Activated CD8-positive, alpha-beta T cell treated with anti-CD3 and anti-CD28 coated beads, Interleukin-2, amount 10 ng/mL, durations not matched to agents 7 days and 5 days (primary cell): ENCODE measurements around the gene ME1. TPM values are rescaled to one million over a fixed set of nuclear protein-coding genes. Genes with fewer than 3 reads are reported as not detected.
"Not testable (repeated sequence)": the region's sequence is repeated elsewhere in the genome, so short reads cannot be mapped to it uniquely, and the experiment has no call there.

Experiments used
- ATAC-seq: fragments of 150-1000 bp; cut with Tn5 transposase; one replicate; pipeline ENCODE4 v1.10.0; 2021; ENCODE audit warnings: moderate library complexity
- CTCF ChIA-PET: fragments of 350-600 bp; sonication (Branson Sonifier 250); formaldehyde crosslinking; loops from one replicate; lab custom pipeline; 2021; ENCODE audit warnings: antibody characterized with exemption; lab: Charles Lee
- POLR2A ChIA-PET: fragments of 350-600 bp; sonication (Branson Sonifier 250); formaldehyde crosslinking; loops from one replicate; lab custom pipeline; 2021; ENCODE audit warnings: antibody characterized with exemption; lab: Charles Lee
- DNase-seq: peaks from one replicate; pipeline ENCODE4 v3.0.0-alpha.2; 2020
- H3K27ac Mint-ChIP-seq: one replicate; pipeline ENCODE4 v1.8.0; 2021; ENCODE audit warnings: mild to moderate bottlenecking, mixed read lengths
- H3K27me3 Mint-ChIP-seq: one replicate; pipeline ENCODE4 v1.8.0; 2021; ENCODE audit warnings: low read depth, mixed read lengths
- H3K36me3 Mint-ChIP-seq: one replicate; pipeline ENCODE4 v1.8.0; 2021; ENCODE audit warnings: low read depth, mixed read lengths
- H3K4me1 Mint-ChIP-seq: one replicate; pipeline ENCODE4 v1.8.0; 2021; ENCODE audit warnings: low read depth, mixed read lengths
- H3K4me3 Mint-ChIP-seq: one replicate; pipeline ENCODE4 v1.8.0; 2021; ENCODE audit warnings: mild to moderate bottlenecking, mixed read lengths
- H3K9me3 Mint-ChIP-seq: one replicate; pipeline ENCODE4 v1.8.0; 2022; ENCODE audit warnings: mixed read lengths; ENCODE audit not compliant: insufficient read depth
- total RNA-seq, 2 experiments: library from RNA; stranded (reverse); gene quantifications; one replicate each; pipeline ENCODE4 v1.2.3, GENCODE V29; 2021

The ME1 gene
- total RNA-seq, 2 experiments from 2014 or later, result 0.08 TPM; not detected in 1

- Mint-ChIP-seq H3K9me3 (no peaks in the 10 kb centered on the region), H3K36me3 (no peaks in the 10 kb centered on the region), H3K4me3 (no peak overlapping the region), H3K27me3 (no peaks in the 10 kb centered on the region), H3K27ac (no peak overlapping the region), H3K4me1 (no peaks in the 10 kb centered on the region)
- CTCF ChIA-PET, result no interaction called here
- POLR2A ChIA-PET, result no interaction called here
- DNase-seq (no peak), ATAC-seq (no peak)
These were observed 89.1 kb downstream of the ME1 start for GRCh38 chr6:83341765-83342164.

- H3K4me1 Mint-ChIP-seq, DNase-seq, CTCF ChIA-PET, H3K36me3 Mint-ChIP-seq, POLR2A ChIA-PET, ATAC-seq, H3K27ac Mint-ChIP-seq, H3K27me3 Mint-ChIP-seq, H3K9me3 Mint-ChIP-seq, H3K4me3 Mint-ChIP-seq: not testable (repeated sequence)
These were observed 96.9 kb downstream of the ME1 start for GRCh38 chr6:83333916-83334315.

GRCh38 chr6:83333500-83333899 lies 97.4 kb downstream of the ME1 start:
- Mint-ChIP-seq H3K27me3 (no peaks in the 10 kb centered on the region), H3K4me3 (no peak overlapping the region), H3K4me1 (no peaks in the 10 kb centered on the region), H3K36me3 (no peaks in the 10 kb centered on the region), H3K9me3 (peaks cover 8% of the 10 kb centered on the region), H3K27ac (no peak overlapping the region)
- ChIA-PET CTCF (no interaction called here), POLR2A (no interaction called here)
- DNase-seq (no peak), ATAC-seq (no peak)

GRCh38 chr6:83314693-83315092 lies 116.2 kb downstream of the ME1 start:
- Mint-ChIP-seq H3K4me3 (no peak overlapping the region), H3K27ac (no peak overlapping the region), H3K27me3 (peaks cover 6% of the 10 kb centered on the region), H3K4me1 (peaks cover 8% of the 10 kb centered on the region), H3K36me3 (no peaks in the 10 kb centered on the region), H3K9me3 (no peaks in the 10 kb centered on the region)
- no peak for ATAC-seq
- DNase-seq, result no peak
- ChIA-PET POLR2A (no interaction called here), CTCF (no interaction called here)

- Mint-ChIP-seq H3K27me3 (peaks cover 6% of the 10 kb centered on the region), H3K4me3 (no peak overlapping the region), H3K4me1 (peaks cover 8% of the 10 kb centered on the region), H3K36me3 (no peaks in the 10 kb centered on the region), H3K27ac (no peak overlapping the region), H3K9me3 (no peaks in the 10 kb centered on the region)
- ChIA-PET POLR2A (no interaction called here), CTCF (no interaction called here)
- DNase-seq (no peak), ATAC-seq (no peak)
These were observed 117.0 kb downstream of the ME1 start for GRCh38 chr6:83313882-83314281.

- ATAC-seq (no peak), DNase-seq (no peak)
- Mint-ChIP-seq H3K36me3 (no peaks in the 10 kb centered on the region), H3K4me3 (no peak overlapping the region), H3K27me3 (peaks cover 4% of the 10 kb centered on the region), H3K27ac (no peak overlapping the region), H3K9me3 (no peaks in the 10 kb centered on the region), H3K4me1 (peaks cover 8% of the 10 kb centered on the region)
- ChIA-PET POLR2A (no interaction called here), CTCF (no interaction called here)
These were observed 119.6 kb downstream of the ME1 start for GRCh38 chr6:83311231-83311630.

- DNase-seq (no peak), ATAC-seq (no peak)
- Mint-ChIP-seq H3K4me3 (no peak overlapping the region), H3K4me1 (peaks cover 8% of the 10 kb centered on the region), H3K27me3 (peaks cover 4% of the 10 kb centered on the region), H3K36me3 (no peaks in the 10 kb centered on the region), H3K27ac (no peak overlapping the region), H3K9me3 (no peaks in the 10 kb centered on the region)
- CTCF ChIA-PET, result no interaction called here
- POLR2A ChIA-PET, result no interaction called here
These were observed 120.8 kb downstream of the ME1 start for GRCh38 chr6:83310046-83310445.

- DNase-seq, result no peak
- H3K4me3 Mint-ChIP-seq, result no peak overlapping the region
- no peak for ATAC-seq
- no peaks in the 10 kb centered on the region for H3K36me3 Mint-ChIP-seq
- H3K9me3 Mint-ChIP-seq, result no peaks in the 10 kb centered on the region
- POLR2A ChIA-PET, result no interaction called here
- H3K4me1 Mint-ChIP-seq, result peaks cover 4% of the 10 kb centered on the region
- no peak overlapping the region for H3K27ac Mint-ChIP-seq
- CTCF ChIA-PET, result no interaction called here
- peaks cover 2% of the 10 kb centered on the region for H3K27me3 Mint-ChIP-seq
These were observed 121.5 kb downstream of the ME1 start for GRCh38 chr6:83309344-83309743.

- H3K9me3 Mint-ChIP-seq, result no peaks in the 10 kb centered on the region
- ATAC-seq (no peak), DNase-seq (no peak)
- H3K4me1 Mint-ChIP-seq, result no peaks in the 10 kb centered on the region
- CTCF ChIA-PET, result no interaction called here
- H3K4me3 Mint-ChIP-seq, result no peak overlapping the region
- H3K27me3 Mint-ChIP-seq, result peaks cover 2% of the 10 kb centered on the region
- no peak overlapping the region for H3K27ac Mint-ChIP-seq
- no peaks in the 10 kb centered on the region for H3K36me3 Mint-ChIP-seq
- POLR2A ChIA-PET, result no interaction called here
These were observed 122.0 kb downstream of the ME1 start for GRCh38 chr6:83308833-83309232.

- POLR2A ChIA-PET, result no interaction called here
- H3K27me3 Mint-ChIP-seq, result peaks cover 2% of the 10 kb centered on the region
- H3K27ac Mint-ChIP-seq, result no peak overlapping the region
- DNase-seq (no peak), ATAC-seq (no peak)
- H3K36me3 Mint-ChIP-seq, result no peaks in the 10 kb centered on the region
- no peaks in the 10 kb centered on the region for H3K9me3 Mint-ChIP-seq
- no peak overlapping the region for H3K4me3 Mint-ChIP-seq
- CTCF ChIA-PET, result no interaction called here
- no peaks in the 10 kb centered on the region for H3K4me1 Mint-ChIP-seq
These were observed 123.0 kb downstream of the ME1 start for GRCh38 chr6:83307849-83308248.

- Mint-ChIP-seq H3K4me3 (no peak overlapping the region), H3K4me1 (no peaks in the 10 kb centered on the region), H3K9me3 (no peaks in the 10 kb centered on the region), H3K27me3 (no peaks in the 10 kb centered on the region), H3K36me3 (no peaks in the 10 kb centered on the region), H3K27ac (no peak overlapping the region)
- POLR2A ChIA-PET, result no interaction called here
- ATAC-seq (no peak), DNase-seq (no peak)
- CTCF ChIA-PET, result no interaction called here
These were observed 127.4 kb downstream of the ME1 start for GRCh38 chr6:83303426-83303825.

- Mint-ChIP-seq H3K27me3 (no peaks in the 10 kb centered on the region), H3K27ac (no peak overlapping the region), H3K36me3 (no peaks in the 10 kb centered on the region), H3K9me3 (no peaks in the 10 kb centered on the region), H3K4me3 (no peak overlapping the region), H3K4me1 (no peaks in the 10 kb centered on the region)
- DNase-seq (no peak), ATAC-seq (no peak)
- ChIA-PET CTCF (no interaction called here), POLR2A (no interaction called here)
These were observed 136.2 kb downstream of the ME1 start for GRCh38 chr6:83294676-83295075.
